GM15510 (cell line): ENCODE results near the gene NRXN2.

Source experiments
- POLR2A ChIP-seq: IDR thresholded peaks from 3 replicates; pipeline ENCODE4 v1.6.1; 2011; ENCODE audit warnings: borderline replicate concordance; ENCODE audit not compliant: insufficient read length; ENCODE audit errors: extremely low read depth

The NRXN2 gene

DNA sequence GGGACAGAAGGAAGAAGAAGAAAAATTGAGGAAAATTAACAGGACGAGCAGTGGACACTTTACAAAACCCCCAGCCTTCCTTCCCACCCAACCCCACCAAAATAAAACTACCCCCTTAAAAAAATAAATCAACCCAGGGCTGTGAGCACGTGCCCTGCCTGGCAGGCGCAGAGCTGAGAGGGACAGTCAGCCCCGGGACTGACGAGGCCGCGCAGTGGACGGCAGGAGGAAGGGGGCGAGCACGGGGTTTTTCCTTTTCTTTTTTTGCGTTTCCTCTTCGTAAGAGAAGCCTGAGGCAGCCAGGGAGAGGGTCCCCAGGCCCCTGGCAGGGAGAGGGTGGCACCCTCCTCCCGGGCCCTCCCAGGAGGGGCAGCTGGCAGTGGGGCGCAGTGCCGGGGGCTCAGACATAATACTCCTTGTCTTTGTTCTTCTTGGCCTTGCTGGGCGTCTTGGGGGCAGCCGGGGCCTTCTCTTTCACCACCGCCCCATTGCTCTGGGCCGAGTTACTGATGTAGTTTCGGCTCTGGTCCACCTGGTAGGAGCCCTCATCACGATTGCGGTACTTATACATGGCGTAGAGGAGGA, 116.1 kb downstream of the NRXN2 start:
- TF ChIP-seq POLR2A, result no peak

DNA sequence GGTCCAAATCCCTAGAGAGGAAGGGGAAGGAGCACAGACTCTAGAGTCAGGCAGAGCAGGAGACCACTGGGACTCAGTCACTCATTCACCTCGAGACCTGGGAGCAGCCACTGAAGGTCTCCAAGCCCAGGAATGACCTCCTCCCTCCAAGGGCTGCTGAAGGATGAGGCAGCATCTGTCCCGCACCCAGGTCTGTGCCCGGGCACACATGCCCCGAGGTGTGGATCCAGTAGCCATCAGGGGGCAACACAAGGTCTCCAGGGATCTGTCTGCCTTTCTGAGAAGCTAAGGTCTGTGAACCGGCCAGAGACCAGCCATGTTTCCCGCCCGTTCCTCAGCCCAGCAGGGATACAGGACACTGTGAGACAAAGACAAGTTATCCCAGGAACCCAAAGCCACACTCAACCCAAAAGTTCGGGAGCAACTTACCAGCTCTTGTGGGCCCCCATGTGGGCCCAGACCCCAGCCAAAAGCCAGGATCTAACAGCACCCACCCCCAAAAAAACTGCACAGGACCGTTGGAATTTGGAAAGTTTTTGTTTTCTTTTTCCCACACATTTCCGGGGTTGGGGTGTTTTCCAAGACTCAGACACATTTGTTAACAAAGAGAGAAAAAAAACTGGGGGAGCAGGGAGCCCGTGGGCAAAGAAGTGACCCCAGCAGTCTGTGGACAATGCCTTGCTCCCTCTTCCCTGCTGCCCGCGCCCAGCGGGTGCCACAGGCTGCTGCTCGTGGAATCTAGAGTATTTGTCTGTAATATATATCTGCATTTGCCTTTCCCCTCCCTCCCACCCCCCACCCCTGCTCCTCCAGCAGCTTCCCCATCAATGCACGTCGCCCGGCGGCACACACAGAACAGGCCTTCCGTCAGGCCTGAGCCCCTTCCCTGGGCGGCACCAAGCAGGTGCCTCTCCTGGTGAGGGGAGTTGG, 117.1 kb downstream of the NRXN2 start:
- TF ChIP-seq POLR2A, result no peak

DNA sequence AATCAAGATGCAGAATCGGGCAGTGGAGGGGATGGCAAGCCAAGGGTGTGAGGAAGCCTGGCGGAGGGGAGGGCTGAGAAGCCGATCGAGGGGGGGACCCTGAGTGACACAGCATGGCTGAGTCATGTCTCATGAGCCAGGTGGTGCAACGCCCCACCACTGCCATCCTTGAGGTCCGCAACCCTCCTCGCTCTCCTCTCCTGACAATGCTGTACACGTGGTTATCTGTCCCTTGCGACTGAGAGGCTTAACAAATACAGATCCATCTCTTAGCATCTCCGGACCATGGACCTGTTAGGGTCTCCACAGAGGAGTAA, 117.8 kb downstream of the NRXN2 start:
- TF ChIP-seq POLR2A, result no peak

DNA sequence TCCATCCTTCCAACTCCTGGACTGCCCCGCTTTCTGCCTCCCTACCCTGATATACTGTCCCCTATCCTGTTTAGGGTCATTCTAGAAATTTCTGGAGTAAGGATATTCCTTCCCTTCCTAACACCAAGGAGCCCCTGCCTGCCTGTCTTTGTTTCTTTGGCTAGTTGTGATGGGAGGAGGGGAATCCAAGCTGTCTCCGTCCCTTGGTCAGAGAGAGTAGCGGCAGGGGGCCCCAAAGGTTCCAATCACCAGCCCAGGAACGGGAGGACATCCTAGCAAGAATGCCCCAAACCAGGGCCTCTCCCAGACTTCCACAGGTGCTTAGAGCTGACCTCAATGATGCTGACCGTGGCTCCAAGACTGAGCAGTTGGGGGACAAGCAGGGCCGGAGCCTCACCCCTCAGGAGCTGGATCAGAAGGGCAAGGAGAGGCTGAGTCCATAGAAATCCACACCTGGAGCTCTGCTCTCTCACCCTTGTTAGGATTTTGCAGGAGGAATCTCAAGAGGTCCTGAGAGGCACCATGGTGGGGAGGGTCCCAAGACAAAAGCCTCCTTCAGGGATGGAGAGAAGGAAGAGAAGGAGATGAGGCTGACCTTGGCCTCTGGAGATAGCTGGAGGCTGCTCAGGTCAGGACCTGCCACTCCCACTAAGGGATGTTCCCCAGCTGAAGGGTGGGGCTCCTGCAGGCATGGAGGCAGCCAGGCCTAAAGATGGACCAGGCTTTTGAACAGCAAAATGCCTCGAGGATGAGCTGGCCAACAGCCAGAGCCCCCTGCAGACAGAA, 118.3 kb downstream of the NRXN2 start:
- no peak for TF ChIP-seq POLR2A

DNA sequence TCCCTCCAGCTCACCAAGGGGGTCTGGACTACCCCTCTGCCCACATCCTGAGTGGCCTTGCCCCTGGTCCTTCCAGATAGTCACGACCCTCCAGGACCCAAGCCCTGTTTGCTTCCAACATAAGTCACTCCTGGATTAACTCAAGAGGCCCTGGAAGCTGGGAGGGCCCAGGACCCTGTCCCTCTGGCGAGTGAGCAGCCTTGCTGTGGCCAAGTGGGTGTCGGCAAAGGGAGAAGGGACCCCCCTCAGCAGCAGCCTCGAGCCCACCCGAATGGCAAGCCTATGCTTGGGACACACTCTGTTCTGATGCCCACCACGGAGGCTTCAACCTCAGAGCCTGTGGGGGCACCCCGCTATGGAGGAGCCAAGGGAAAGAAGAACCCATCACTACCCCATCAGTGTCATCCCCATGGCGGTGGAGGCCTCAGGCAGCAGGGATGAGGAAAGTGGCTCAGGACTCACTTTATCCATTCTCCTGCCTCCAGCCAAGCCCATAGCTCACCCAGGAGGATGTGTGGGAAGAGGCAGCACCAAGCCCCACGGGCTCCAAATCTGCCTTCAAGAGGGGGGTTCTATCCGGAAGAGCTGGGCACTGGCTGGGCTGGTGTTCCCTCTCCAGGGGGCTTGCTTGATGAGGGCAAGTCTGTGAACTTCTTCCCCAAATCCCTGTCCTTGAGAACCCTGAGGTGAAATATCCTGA, 119.4 kb downstream of the NRXN2 start:
- no peak for TF ChIP-seq POLR2A

DNA sequence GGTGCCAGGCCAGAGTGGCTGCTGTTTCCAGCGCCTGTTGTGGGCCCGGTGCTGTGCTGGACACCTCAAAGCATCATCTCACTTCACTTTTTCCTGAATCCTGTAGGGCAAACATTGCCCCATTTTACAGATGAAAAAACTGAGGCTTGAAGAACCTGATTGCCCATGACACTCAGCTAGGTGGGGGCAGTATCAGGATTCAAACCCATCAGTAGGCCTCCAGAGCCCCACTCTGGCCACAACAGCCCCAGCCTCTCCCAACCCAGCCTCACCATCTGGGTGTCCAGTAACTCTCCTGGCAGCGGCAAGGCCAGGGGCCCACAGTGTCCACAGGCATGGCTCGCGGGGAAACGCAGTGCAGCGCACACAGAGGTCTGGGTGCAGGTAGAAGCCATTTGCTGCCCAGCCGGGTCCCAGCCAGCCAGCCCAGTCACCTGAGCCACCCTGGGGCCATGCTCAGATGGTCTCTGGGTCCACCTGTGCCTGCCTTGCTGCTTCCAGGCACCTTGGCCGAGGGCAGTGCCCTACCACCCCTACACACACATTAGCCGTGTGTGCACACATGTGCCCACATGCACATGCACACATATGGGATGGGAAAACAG, 120.4 kb downstream of the NRXN2 start:
- no peak for TF ChIP-seq POLR2A

DNA sequence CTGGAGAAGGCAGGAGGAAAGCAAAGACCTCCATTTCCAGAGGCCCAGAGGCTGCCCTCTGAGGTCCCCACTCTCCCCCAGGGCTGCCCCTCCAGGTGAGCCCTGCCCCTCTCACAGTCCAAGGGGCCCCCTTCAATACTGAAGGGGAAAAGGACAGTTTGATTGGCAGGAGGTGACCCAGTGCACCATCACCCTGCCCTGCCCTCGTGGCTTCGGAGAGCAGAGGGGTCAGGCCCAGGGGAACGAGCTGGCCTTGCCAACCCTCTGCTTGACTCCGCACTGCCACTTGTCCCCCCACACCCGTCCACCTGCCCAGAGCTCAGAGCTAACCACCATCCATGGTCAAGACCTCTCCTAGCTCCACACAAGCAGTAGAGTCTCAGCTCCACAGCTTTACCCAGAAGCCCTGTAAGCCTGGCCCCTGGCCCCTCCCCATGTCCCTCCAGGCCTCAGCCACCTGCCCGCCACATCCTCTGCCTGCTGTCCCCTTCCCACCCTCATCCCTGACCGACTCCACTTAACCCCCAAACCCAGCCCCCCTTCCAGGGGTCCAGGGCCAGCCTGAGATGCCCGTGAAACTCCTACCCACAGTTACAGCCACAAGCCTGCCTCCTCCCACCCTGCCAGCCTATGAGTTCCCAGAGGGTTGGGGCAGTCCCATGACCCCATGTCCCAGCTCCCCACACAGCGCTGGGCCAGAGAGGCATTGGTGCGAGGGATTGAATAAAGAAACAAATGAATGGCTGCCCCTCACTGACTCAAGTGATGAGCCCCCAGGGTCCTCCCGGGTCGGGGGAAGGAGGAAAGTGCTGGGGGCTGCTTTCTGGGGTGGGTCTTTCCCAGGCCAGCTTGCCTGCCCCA, 121.2 kb downstream of the NRXN2 start:
- no peak for TF ChIP-seq POLR2A

DNA sequence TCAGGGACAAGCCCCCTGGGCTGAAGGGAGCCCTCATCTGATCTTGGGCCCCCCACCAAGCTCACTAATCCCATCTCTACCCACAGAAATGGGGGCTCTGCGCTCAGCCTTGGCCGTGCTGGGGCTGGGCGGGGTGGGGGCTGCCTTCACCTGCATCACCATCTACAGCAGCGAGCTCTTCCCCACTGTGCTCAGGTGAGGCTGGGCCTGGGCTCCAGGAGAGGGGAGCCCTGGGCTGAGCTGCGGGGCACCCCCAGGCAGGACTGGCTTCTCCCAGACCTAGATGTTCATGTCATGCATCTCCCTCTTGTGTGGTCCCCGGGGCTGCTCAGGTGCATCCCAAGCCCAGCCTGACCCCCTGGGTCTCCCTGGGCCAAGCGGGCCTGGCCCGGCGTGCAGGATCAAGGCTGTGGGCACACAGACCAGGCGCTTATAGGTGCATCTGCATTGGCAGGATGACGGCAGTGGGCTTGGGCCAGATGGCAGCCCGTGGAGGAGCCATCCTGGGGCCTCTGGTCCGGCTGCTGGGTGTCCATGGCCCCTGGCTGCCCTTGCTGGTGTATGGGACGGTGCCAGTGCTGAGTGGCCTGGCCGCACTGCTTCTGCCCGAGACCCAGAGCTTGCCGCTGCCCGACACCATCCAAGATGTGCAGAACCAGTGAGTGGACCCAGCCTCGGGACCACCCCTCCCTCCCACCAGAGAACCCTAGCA, 122.6 kb downstream of the NRXN2 start:
- no peak for TF ChIP-seq POLR2A

DNA sequence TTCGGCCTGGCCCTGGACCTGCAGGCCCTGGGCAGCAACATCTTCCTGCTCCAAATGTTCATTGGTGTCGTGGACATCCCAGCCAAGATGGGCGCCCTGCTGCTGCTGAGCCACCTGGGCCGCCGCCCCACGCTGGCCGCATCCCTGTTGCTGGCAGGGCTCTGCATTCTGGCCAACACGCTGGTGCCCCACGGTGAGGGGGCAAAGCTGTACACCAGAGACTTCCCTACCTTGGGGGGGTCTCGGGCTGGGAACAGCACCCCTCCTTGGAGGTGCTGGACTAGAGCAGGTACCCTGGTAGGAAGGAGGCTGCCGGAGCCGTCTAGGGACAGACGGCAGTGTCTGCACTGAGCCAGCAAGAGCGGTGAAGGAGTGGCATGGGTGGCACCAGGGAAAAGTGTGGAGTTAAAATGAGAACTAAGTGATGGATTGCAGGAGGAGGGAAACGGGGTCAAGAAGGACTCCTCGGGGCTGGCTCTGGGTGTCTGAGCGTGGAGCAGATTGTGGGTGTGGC, 123.2 kb downstream of the NRXN2 start:
- TF ChIP-seq POLR2A, result no peak

DNA sequence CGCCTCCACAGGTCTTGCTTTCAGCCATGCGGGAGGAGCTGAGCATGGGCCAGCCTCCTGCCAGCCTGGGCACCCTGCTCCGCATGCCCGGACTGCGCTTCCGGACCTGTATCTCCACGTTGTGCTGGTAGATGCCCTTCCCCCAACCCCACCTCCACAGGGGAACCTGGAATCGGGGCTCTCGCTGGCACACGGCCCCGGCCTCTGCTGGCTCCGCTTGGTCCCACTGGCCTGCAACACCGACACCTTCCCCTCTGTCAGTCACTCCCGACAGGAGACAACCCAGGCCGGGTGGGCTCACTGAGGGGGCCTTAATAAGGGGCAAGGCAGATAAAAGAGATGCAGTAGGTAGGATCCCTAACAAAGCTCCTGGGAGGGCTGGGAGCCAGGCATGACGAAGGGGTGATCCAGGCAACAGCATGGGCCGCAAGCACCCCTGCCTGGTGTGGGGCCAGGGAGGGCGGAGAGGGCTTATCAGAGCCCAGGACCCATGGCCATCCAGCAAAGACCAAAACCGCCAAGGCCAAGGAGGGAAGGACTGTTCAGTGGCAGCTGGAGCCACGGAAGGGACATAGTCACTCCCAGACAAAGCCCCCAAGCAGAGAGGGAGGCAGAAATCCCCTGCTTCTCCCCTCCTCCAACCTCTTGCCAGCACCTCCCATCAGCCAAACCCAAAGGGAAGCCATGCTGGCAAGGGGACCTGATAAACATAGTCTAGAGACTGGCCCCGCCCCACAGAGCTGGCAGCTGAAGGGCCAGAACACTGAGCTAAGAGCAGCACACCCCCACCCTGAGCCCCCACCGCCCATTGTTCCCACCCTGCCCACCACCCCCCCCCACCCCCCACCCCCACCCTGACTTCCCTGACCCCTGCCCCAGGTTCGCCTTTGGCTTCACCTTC, 124.0 kb downstream of the NRXN2 start:
- no peak for TF ChIP-seq POLR2A

DNA sequence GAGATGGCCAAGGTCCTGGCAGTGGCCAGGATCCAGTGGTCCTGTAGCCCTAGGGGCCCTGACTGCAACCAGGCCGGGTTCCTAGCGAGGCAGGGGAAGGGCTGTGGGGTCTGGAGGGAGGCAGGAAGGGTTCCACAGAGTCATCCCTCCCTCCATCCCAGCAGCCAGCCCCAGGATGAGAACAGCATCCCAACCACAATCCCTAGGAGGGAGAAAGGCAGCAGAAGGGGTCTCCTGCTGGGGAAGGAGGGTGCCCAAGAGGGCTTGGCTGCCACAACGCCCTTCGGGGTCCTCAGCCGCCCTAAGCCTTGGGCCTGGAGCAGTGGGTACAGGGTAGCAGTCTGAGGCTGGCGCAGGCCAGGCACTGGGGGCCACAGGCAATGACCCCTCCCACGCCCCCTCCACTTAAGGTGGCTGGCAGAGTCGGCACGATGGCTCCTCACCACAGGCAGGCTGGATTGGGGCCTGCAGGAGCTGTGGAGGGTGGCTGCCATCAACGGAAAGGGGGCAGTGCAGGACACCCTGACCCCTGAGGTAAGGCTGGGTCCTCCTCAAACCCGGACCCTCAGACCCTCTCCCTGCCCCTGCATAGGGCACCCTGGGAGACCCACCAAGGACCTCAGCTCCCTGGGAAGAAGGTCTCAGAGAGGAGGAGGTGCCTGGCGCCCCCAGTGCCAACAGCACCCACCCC, 124.7 kb downstream of the NRXN2 start:
- TF ChIP-seq POLR2A, result no peak
